Measurements from ENCODE around the gene TBXAS1.

The TBXAS1 gene

GRCh38 chr7:139808846-139809442, 20.1 kb upstream of the TBXAS1 start:
- Histone ChIP-seq H3K27me3 (ENCODE audit: control insufficient read depth, insufficient read depth, low read length) (no peaks in the 10 kb centered on the region), H3K4me3 (ENCODE audit: low read length) (no peak overlapping the region), H3K4me1 (ENCODE audit: control insufficient read depth, insufficient read depth, low read length) (no peaks in the 10 kb centered on the region), H3K36me3 (ENCODE audit: control insufficient read depth, insufficient read depth, low read length) (no peaks in the 10 kb centered on the region), H3K9ac (ENCODE audit: low read length) (no peak overlapping the region), H3K9me3 (ENCODE audit: control insufficient read depth, low read length) (no peaks in the 10 kb centered on the region)

DNA sequence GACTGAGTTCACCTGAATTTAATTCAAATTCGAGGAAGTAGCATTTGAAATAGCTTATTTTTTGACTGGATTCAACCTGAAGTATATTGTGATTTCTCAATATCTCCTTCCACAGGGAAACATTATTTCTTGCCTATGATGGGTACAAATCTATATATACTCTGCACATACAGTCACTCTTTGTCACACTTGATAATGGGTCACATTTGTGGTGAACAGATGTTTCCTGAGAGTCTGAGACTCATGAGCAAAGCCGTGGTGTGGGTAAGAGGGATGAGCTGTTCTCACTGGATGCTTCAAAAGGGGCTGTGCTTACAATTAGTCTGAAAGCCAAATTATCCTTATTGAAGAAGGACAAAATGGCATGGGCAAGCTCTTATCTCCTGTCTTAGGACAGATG, 18.0 kb upstream of the TBXAS1 start:
- H3K9ac ChIP-seq (ENCODE audit: low read length): no peak overlapping the region
- no peaks in the 10 kb centered on the region for H3K36me3 ChIP-seq (ENCODE audit: control insufficient read depth, insufficient read depth, low read length)
- no peaks in the 10 kb centered on the region for H3K4me1 ChIP-seq (ENCODE audit: control insufficient read depth, insufficient read depth, low read length)
- no peak overlapping the region for H3K4me3 ChIP-seq (ENCODE audit: low read length)
- H3K27me3 ChIP-seq (ENCODE audit: control insufficient read depth, insufficient read depth, low read length): no peaks in the 10 kb centered on the region
- H3K9me3 ChIP-seq (ENCODE audit: control insufficient read depth, low read length): no peaks in the 10 kb centered on the region

DNA sequence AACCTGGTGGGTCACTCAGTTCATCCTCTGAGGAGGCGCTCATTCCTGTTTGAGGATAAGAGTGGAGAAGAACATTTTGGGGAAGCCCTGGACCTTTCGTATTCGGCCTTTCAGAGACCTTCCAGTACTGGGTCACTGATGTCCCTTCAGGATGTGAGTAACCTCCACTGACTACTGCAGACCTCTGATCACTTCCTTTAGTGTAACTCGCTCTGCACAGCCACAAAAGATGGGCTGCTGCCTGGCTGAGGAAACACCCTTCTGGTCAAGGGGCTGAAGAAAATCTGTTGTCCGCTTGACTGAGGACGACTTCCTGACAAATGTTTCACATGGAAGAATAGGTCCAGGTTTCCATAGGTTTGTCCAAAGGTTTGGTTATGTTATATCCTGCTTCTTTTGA, 15.9 kb upstream of the TBXAS1 start:
- H3K9ac ChIP-seq (ENCODE audit: low read length): no peak overlapping the region
- peaks cover 14% of the 10 kb centered on the region for H3K4me1 ChIP-seq (ENCODE audit: control insufficient read depth, insufficient read depth, low read length)
- H3K4me3 ChIP-seq (ENCODE audit: low read length): no peak overlapping the region
- no peaks in the 10 kb centered on the region for H3K36me3 ChIP-seq (ENCODE audit: control insufficient read depth, insufficient read depth, low read length)
- no peaks in the 10 kb centered on the region for H3K27me3 ChIP-seq (ENCODE audit: control insufficient read depth, insufficient read depth, low read length)
- no peaks in the 10 kb centered on the region for H3K9me3 ChIP-seq (ENCODE audit: control insufficient read depth, low read length)

GRCh38 chr7:139813689-139814088, 15.4 kb upstream of the TBXAS1 start:
- H3K36me3 ChIP-seq (ENCODE audit: control insufficient read depth, insufficient read depth, low read length): no peaks in the 10 kb centered on the region
- peaks cover 15% of the 10 kb centered on the region for H3K4me1 ChIP-seq (ENCODE audit: control insufficient read depth, insufficient read depth, low read length)
- no peaks in the 10 kb centered on the region for H3K27me3 ChIP-seq (ENCODE audit: control insufficient read depth, insufficient read depth, low read length)
- no peak overlapping the region for H3K4me3 ChIP-seq (ENCODE audit: low read length)
- no peaks in the 10 kb centered on the region for H3K9me3 ChIP-seq (ENCODE audit: control insufficient read depth, low read length)
- no peak overlapping the region for H3K9ac ChIP-seq (ENCODE audit: low read length)

DNA sequence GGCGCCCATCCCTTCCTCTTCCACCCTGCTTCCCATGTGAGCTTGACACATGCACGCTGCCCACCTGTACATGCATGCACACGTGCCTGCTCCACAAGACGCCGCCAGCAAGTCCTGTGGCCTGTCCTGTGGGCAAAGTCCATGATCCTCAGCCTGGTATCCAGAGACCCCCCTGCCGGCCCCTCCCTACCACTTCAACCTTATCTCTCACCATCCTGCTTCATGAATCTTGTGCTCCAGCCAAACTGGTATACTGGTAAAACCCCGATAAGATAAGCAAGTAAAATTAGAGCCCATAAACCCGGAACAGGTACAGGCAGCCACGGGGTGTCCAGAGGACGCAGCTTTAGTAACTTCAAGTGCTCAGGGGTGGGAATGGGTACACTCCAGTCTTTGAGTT, 11.8 kb upstream of the TBXAS1 start:
- Histone ChIP-seq H3K36me3 (ENCODE audit: control insufficient read depth, insufficient read depth, low read length) (no peaks in the 10 kb centered on the region), H3K9me3 (ENCODE audit: control insufficient read depth, low read length) (no peaks in the 10 kb centered on the region), H3K4me1 (ENCODE audit: control insufficient read depth, insufficient read depth, low read length) (peaks cover 15% of the 10 kb centered on the region), H3K4me3 (ENCODE audit: low read length) (no peak overlapping the region), H3K9ac (ENCODE audit: low read length) (no peak overlapping the region), H3K27me3 (ENCODE audit: control insufficient read depth, insufficient read depth, low read length) (no peaks in the 10 kb centered on the region)

DNA sequence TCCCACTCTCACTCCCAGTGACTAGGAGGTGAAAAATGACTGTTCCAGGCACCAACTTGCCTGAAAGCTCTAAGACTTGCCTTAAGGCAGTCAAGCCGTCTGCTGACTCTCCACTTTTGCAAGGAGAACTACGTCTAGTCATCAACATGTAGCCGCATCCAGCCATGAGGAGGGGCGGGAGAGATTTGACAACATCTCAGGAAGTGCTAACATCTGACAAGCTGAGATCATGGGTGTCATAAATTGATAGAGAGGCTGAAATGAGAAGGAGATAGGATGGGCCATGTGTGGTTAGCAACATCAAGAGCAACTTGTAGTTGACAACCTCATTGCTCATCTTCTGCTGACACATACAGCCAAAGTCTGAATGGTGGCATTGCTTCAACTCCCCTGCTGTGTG, 9.0 kb upstream of the TBXAS1 start:
- peaks cover 15% of the 10 kb centered on the region for H3K4me1 ChIP-seq (ENCODE audit: control insufficient read depth, insufficient read depth, low read length)
- no peaks in the 10 kb centered on the region for H3K36me3 ChIP-seq (ENCODE audit: control insufficient read depth, insufficient read depth, low read length)
- no peaks in the 10 kb centered on the region for H3K9me3 ChIP-seq (ENCODE audit: control insufficient read depth, low read length)
- no peak overlapping the region for H3K4me3 ChIP-seq (ENCODE audit: low read length)
- H3K27me3 ChIP-seq (ENCODE audit: control insufficient read depth, insufficient read depth, low read length): no peaks in the 10 kb centered on the region
- H3K9ac ChIP-seq (ENCODE audit: low read length): no peak overlapping the region

DNA sequence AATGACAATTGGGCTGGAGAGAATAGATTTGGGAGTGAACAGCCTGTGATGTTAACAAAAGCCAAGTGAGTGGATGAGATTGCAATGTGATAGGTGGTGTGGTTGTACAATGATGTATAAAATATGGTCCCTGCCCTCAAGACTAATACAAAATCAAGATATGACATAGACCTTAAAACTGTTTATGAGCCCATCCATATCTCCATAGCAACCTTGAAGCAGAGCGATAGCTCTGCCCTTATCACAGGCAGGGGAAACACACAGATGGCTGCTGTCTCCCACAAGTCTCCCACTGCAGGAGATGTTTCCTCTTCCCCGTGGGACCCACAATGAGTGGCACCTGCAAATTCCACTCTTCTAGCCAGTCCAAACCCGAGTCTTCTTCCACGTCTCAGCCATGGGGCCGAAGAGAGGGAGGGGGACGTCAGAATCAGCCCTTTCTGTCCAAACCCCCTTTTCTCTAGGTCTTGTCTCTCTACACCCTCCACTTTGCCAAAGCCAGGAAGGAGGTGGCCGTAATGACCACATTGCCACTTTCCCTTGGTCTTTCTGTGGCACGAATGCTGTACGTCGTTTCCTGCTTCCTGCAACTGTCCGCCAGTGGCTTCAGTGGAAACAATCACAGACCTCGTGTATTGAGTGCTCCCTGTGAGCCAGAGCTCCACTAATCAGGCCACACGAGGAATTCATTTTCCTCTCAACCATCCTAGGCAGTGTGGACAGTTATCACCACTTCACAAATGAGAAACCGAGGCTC, 7.5 kb upstream of the TBXAS1 start:
- no peak overlapping the region for H3K9ac ChIP-seq (ENCODE audit: low read length)
- no peaks in the 10 kb centered on the region for H3K27me3 ChIP-seq (ENCODE audit: control insufficient read depth, insufficient read depth, low read length)

GRCh38 chr7:139822855-139823254, 6.2 kb upstream of the TBXAS1 start:
- Histone ChIP-seq H3K9me3 (ENCODE audit: control insufficient read depth, low read length) (no peaks in the 10 kb centered on the region), H3K4me3 (ENCODE audit: low read length) (no peak overlapping the region), H3K36me3 (ENCODE audit: control insufficient read depth, insufficient read depth, low read length) (no peaks in the 10 kb centered on the region), H3K4me1 (ENCODE audit: control insufficient read depth, insufficient read depth, low read length) (peaks cover 7% of the 10 kb centered on the region), H3K27me3 (ENCODE audit: control insufficient read depth, insufficient read depth, low read length) (no peaks in the 10 kb centered on the region), H3K9ac (ENCODE audit: low read length) (no peak overlapping the region)

More for the DNA sequence above, 7.5 kb upstream of the TBXAS1 start:
- Histone ChIP-seq H3K36me3 (ENCODE audit: control insufficient read depth, insufficient read depth, low read length) (no peaks in the 10 kb centered on the region), H3K9me3 (ENCODE audit: control insufficient read depth, low read length) (no peaks in the 10 kb centered on the region), H3K4me1 (ENCODE audit: control insufficient read depth, insufficient read depth, low read length) (peaks cover 18% of the 10 kb centered on the region), H3K4me3 (ENCODE audit: low read length) (no peak overlapping the region)

DNA sequence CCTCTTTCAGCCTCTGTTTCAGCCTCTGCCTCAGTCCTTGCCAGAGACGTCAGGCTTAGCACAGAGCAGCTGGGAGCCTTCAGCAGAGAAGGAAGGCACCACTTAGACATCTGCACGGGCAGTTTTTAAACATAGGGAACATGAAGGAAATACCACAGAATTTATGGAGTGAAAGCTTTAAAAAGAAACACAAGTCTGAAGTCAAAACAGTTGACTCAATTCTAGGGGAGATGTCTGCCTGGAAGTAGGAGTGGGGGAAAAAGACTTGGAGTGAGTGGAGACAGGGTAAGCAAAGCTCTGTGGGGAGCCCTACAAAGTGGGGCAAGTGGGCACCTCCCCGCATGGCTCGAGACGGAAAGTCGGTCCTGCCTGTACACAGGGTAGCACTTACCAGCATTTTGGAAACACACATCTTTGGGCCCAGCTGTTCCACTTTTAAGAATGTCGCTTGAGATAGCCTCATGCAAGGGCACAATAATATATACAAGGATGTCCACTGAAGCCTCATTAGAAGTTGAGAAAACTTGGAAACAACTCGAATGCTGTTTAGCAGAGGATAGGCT, 5.0 kb upstream of the TBXAS1 start:
- Histone ChIP-seq H3K9ac (ENCODE audit: low read length) (no peak overlapping the region), H3K27me3 (ENCODE audit: control insufficient read depth, insufficient read depth, low read length) (no peaks in the 10 kb centered on the region), H3K4me1 (ENCODE audit: control insufficient read depth, insufficient read depth, low read length) (peaks cover 12% of the 10 kb centered on the region), H3K9me3 (ENCODE audit: control insufficient read depth, low read length) (no peaks in the 10 kb centered on the region), H3K36me3 (ENCODE audit: control insufficient read depth, insufficient read depth, low read length) (no peaks in the 10 kb centered on the region), H3K4me3 (ENCODE audit: low read length) (no peak overlapping the region)

- H3K36me3 ChIP-seq (ENCODE audit: control insufficient read depth, insufficient read depth, low read length): no peaks in the 10 kb centered on the region
- H3K27me3 ChIP-seq (ENCODE audit: control insufficient read depth, insufficient read depth, low read length): no peaks in the 10 kb centered on the region
- no peak overlapping the region for H3K4me3 ChIP-seq (ENCODE audit: low read length)
- H3K9me3 ChIP-seq (ENCODE audit: control insufficient read depth, low read length): no peaks in the 10 kb centered on the region
- peaks cover 28% of the 10 kb centered on the region for H3K4me1 ChIP-seq (ENCODE audit: control insufficient read depth, insufficient read depth, low read length)
- no peak overlapping the region for H3K9ac ChIP-seq (ENCODE audit: low read length)
Measured at GRCh38 chr7:139825666-139826290, 3.3 kb upstream of the TBXAS1 start.

- H3K36me3 ChIP-seq (ENCODE audit: control insufficient read depth, insufficient read depth, low read length): no peaks in the 10 kb centered on the region
- H3K9me3 ChIP-seq (ENCODE audit: control insufficient read depth, low read length): no peaks in the 10 kb centered on the region
- no peak overlapping the region for H3K4me3 ChIP-seq (ENCODE audit: low read length)
- H3K9ac ChIP-seq (ENCODE audit: low read length): no peak overlapping the region
- H3K4me1 ChIP-seq (ENCODE audit: control insufficient read depth, insufficient read depth, low read length): peaks cover 38% of the 10 kb centered on the region
- H3K27me3 ChIP-seq (ENCODE audit: control insufficient read depth, insufficient read depth, low read length): no peaks in the 10 kb centered on the region
Measured at GRCh38 chr7:139827042-139827441, 2.0 kb upstream of the TBXAS1 start.

GRCh38 chr7:139828446-139828845, 618 bp upstream of the TBXAS1 start:
- no peaks in the 10 kb centered on the region for H3K9me3 ChIP-seq (ENCODE audit: control insufficient read depth, low read length)
- H3K36me3 ChIP-seq (ENCODE audit: control insufficient read depth, insufficient read depth, low read length): no peaks in the 10 kb centered on the region
- no peaks in the 10 kb centered on the region for H3K27me3 ChIP-seq (ENCODE audit: control insufficient read depth, insufficient read depth, low read length)
- peak overlapping the region; percentile 71 for H3K9ac ChIP-seq (ENCODE audit: low read length)
- H3K4me3 ChIP-seq (ENCODE audit: low read length): no peak overlapping the region
- H3K4me1 ChIP-seq (ENCODE audit: control insufficient read depth, insufficient read depth, low read length): peaks cover 38% of the 10 kb centered on the region

Measured in mucosa of stomach (tissue), 1 donor.